ENCODE data around the gene SAMSN1.

The SAMSN1 gene

DNA sequence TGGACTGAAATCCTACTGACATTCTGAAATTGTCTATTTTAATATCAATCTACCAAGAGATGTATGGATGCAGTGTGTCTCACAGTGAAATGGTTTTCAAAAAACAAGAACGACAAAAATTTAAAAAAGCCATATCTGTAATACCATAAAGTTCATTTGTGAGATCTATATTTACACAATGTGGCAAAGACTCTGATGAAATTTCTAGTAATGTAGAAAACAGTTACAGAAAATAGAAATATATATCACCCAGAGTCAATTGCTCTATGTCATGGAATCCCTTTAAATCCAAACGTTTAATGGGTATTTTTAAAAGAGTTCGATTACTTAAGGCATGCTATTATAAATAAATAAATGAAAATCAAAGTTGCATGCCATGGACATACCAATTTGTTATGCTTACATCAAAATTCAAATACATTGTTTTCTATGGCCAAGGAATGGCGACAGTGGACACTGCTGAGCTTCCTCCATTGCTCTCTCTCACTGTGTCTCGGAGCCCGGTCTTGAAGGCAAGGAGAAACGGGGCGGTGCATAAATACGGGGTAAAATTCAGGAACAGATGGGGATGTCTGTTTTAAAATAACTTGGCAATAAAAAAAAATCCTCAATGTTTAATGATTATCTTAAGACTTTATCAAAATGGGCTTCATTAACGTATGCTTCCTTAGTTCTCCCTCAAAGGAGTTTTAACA, 37.0 kb upstream of the SAMSN1 start:
- H3K4me3 ChIP-seq (ENCODE audit: low read depth, low read length): no peak overlapping the region
- no peak for DNase-seq (ENCODE audit: low read depth, low spot score)
- in situ Hi-C loops (cut with HindIII; ENCODE audit: low sequenced_read_pairs): no loop called here
- TF ChIP-seq, protein P1, sequence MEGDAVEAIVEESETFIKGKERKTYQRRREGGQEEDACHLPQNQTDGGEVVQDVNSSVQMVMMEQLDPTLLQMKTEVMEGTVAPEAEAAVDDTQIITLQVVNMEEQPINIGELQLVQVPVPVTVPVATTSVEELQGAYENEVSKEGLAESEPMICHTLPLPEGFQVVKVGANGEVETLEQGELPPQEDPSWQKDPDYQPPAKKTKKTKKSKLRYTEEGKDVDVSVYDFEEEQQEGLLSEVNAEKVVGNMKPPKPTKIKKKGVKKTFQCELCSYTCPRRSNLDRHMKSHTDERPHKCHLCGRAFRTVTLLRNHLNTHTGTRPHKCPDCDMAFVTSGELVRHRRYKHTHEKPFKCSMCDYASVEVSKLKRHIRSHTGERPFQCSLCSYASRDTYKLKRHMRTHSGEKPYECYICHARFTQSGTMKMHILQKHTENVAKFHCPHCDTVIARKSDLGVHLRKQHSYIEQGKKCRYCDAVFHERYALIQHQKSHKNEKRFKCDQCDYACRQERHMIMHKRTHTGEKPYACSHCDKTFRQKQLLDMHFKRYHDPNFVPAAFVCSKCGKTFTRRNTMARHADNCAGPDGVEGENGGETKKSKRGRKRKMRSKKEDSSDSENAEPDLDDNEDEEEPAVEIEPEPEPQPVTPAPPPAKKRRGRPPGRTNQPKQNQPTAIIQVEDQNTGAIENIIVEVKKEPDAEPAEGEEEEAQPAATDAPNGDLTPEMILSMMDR (IDR thresholded peaks at IDR 0.05; ENCODE audit: low read depth, low read length): no peak

DNA sequence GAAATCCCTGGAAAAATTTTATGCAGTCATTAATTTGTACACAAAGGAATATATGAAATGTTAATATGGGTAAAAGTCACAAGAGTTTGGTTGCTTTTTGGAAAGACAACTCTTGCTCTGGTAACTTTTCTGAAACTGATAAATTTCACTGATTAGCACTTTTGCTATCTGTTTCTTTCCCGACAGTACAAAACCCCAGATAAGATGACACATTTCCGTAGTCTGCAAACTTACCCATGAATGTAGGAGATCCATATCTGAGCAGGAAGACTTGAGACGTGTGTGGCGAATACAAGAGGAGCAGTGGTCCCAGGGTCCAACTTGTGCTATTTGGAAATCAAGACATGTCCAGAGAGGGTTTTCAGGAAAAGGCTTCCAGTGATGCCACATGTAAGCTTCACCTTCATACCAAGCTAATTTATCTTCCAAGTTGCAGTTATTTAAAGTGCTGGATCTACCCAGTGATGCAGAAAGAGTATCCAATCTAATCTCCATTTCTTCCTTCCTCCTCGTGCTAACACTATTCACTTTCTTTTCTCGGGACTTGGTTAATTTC, 35.9 kb upstream of the SAMSN1 start:
- TF ChIP-seq, protein P1 (IDR thresholded peaks at IDR 0.05; ENCODE audit: low read depth, low read length): no peak
- DNase-seq (ENCODE audit: low read depth, low spot score): no peak
- H3K4me3 ChIP-seq (ENCODE audit: low read depth, low read length): no peak overlapping the region
- in situ Hi-C loops (cut with HindIII; ENCODE audit: low sequenced_read_pairs): no loop called here

DNA sequence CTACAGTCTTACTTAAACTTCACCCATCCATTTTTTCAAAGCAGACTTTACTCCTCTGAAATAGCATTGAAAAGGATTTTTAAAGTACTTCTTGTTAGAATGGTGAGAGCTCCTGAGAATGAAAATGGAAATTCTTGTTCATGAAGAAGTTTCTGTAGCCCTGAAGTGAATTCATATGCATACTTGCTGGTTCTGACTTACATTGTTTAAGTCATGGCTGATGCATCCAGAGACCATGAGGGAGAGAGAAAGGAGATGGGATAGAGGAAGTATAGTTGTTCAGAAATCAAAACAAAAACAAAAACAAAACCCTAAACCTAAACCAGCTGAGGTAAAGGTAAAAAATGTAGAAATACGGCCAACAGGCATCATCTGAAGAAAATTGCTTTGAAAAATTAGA, 27.1 kb upstream of the SAMSN1 start:
- TF ChIP-seq, protein P1 (IDR thresholded peaks at IDR 0.05; ENCODE audit: low read depth, low read length): no peak
- DNase-seq (ENCODE audit: low read depth, low spot score): no peak
- in situ Hi-C loops (cut with HindIII; ENCODE audit: low sequenced_read_pairs): no loop called here
- no peak overlapping the region for H3K4me3 ChIP-seq (ENCODE audit: low read depth, low read length)

DNA sequence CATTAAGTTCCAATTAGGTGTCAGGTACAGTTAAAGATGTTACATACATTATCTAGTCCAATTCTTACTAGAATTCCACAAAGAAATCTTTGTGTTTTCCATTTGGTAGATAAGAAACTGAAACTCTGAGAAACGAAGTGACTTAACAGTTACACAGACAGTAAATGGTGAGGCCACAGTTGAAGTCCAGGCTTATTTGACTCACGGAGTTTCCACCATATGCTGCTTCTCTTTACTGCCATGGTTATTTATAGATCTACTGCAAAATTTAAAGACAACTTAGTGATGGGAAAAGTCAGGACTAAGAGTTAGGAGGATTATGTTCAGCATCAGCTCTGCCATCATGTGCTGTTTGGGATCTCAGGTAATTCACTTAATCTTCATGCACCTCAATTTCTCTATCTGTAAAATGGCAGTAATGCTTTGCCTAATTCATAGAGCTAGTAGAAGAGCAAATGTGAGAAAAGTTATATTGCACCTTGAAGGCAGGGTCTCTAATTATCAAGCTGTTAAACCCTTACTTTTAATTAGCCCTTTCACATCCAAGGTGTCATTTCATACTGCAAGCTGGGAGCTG, 26.2 kb upstream of the SAMSN1 start:
- TF ChIP-seq, protein P1 (IDR thresholded peaks at IDR 0.05; ENCODE audit: low read depth, low read length): no peak
- in situ Hi-C loops (cut with HindIII; ENCODE audit: low sequenced_read_pairs): no loop called here
- no peak for DNase-seq (ENCODE audit: low read depth, low spot score)
- H3K4me3 ChIP-seq (ENCODE audit: low read depth, low read length): no peak overlapping the region

DNA sequence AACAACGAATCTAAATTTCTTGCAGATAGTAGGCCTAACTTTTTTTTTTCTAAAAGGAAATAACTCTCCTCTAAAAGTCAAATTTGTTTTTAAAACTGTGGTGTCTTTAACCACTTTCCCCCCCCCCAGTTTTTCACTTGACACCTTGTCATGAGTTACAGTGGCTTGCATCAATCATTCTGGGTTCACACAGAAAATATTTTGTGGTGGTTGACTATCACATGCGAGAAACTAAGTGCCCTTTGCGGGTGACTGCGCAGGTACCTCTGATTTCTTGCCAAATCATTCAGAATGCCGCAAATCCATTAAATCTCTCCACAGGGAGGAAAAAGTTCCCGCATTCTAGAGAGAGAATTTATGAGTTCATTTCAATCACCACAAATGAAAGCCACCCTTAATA, 23.8 kb upstream of the SAMSN1 start:
- no peak overlapping the region for H3K4me3 ChIP-seq (ENCODE audit: low read depth, low read length)
- in situ Hi-C loops (cut with HindIII; ENCODE audit: low sequenced_read_pairs): no loop called here
- TF ChIP-seq, protein P1 (IDR thresholded peaks at IDR 0.05; ENCODE audit: low read depth, low read length): no peak
- no peak for DNase-seq (ENCODE audit: low read depth, low spot score)

DNA sequence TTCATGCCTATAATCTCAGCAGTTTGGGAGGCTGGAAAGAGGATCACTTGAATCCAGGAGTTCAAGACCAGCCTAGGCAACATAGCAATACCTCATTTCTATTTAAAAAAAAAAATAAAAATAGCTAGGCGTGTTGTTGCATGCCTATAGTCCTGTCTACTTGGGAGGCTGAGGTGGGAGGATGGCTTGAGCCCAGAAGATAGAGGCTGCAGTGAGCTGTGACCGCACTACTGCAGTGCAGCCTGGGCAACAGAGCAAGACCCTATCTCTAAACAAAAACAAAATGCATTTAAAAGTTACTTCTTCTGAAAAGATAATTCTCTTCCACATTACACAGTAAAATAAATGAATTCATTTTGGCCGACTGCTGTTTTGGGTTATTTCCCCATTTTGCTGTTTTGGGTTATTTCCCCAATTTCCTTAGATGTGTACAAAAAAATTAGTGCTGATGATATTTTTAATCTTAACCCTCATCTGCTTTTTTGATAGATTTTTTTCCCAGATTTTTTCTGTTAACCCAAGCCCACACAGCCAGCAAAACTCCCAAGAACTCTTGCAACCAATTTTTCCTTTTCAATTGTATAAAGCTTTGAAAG, 23.0 kb upstream of the SAMSN1 start:
- no peak for DNase-seq (ENCODE audit: low read depth, low spot score)
- in situ Hi-C loops (cut with HindIII; ENCODE audit: low sequenced_read_pairs): no loop called here

More for the DNA sequence above, 23.0 kb upstream of the SAMSN1 start:
- H3K4me3 ChIP-seq (ENCODE audit: low read depth, low read length): no peak overlapping the region
- TF ChIP-seq, protein P1 (IDR thresholded peaks at IDR 0.05; ENCODE audit: low read depth, low read length): no peak

All from astrocyte of the spinal cord (primary cell).